Measurements from ENCODE around the gene TMEM181. TPM values are rescaled to one million over a fixed set of nuclear protein-coding genes. Genes with fewer than 3 reads are reported as not detected.
A peak's percentile ranks its signal among the peaks of the same experiment; 100 is the strongest.
"Not testable (repeated sequence)": the region's sequence is repeated elsewhere in the genome, so short reads cannot be mapped to it uniquely, and the experiment has no call there.

TMEM181 gene
- polyA plus RNA-seq, 4 donors = 14.9 to 41.1 (median 19.1) TPM

GRCh38 chr6:158599635-158600034, 39.7 kb downstream of the TMEM181 start:
- Histone ChIP-seq H3K4me3 (ENCODE audit: low read depth in 1 of 3, low read length in 3 of 3) (no peak overlapping the region), H3K27ac (ENCODE audit: low read depth in 1 of 3, low read length in 2 of 3) (no peak overlapping the region), H3K4me1 (ENCODE audit: control insufficient read depth in 3 of 3, insufficient read depth in 2 of 3, low read depth in 1 of 3, low read length in 2 of 3) (no peaks in the 10 kb centered on the region), H3K9me3 (ENCODE audit: control insufficient read depth in 2 of 2, insufficient read depth in 1 of 2, low read depth in 1 of 2, low read length in 1 of 2) (no peaks in the 10 kb centered on the region), H3K36me3 (ENCODE audit: control insufficient read depth in 3 of 3, insufficient read depth in 2 of 3, low read depth in 1 of 3, low read length in 3 of 3) (peaks cover 6 to 62% (median 7%) of the 10 kb centered on the region in 3 donors), H3K27me3 (ENCODE audit: control insufficient read depth in 3 of 3, insufficient read depth in 3 of 3, low read length in 3 of 3) (no peaks in the 10 kb centered on the region)
- 91 to 95% (median 94%) methylated on average over 18 of the region's 18 CpGs for WGBS, 3 donors
- DNase-seq = no peak
- no peak for FAIRE-seq

- H3K27ac ChIP-seq (ENCODE audit: low read depth in 1 of 3, low read length in 2 of 3) = no peak overlapping the region
- H3K9me3 ChIP-seq (ENCODE audit: control insufficient read depth in 2 of 2, insufficient read depth in 1 of 2, low read depth in 1 of 2, low read length in 1 of 2) = no peaks in the 10 kb centered on the region
- H3K4me3 ChIP-seq (ENCODE audit: low read depth in 1 of 3, low read length in 3 of 3) = no peak overlapping the region
- WGBS, 3 donors = 63 to 78% (median 69%) methylated on average over 15 of the region's 15 CpGs
- H3K4me1 ChIP-seq (ENCODE audit: control insufficient read depth in 3 of 3, insufficient read depth in 2 of 3, low read depth in 1 of 3, low read length in 2 of 3) = no peaks in the 10 kb centered on the region
- no peaks in the 10 kb centered on the region for H3K27me3 ChIP-seq (ENCODE audit: control insufficient read depth in 3 of 3, insufficient read depth in 3 of 3, low read length in 3 of 3)
- peaks cover 10 to 65% (median 22%) of the 10 kb centered on the region in 3 donors for H3K36me3 ChIP-seq (ENCODE audit: control insufficient read depth in 3 of 3, insufficient read depth in 2 of 3, low read depth in 1 of 3, low read length in 3 of 3)
- DNase-seq = peak in 1 of 2 donors; percentile 56
- no peak for FAIRE-seq
Measured at GRCh38 chr6:158603261-158604047, 43.6 kb downstream of the TMEM181 start.

- Histone ChIP-seq H3K4me1 (ENCODE audit: control insufficient read depth in 3 of 3, insufficient read depth in 2 of 3, low read depth in 1 of 3, low read length in 2 of 3) (no peaks in the 10 kb centered on the region), H3K9me3 (ENCODE audit: control insufficient read depth in 2 of 2, insufficient read depth in 1 of 2, low read depth in 1 of 2, low read length in 1 of 2) (no peaks in the 10 kb centered on the region), H3K36me3 (ENCODE audit: control insufficient read depth in 3 of 3, insufficient read depth in 2 of 3, low read depth in 1 of 3, low read length in 3 of 3) (peaks cover 9 to 67% (median 22%) of the 10 kb centered on the region in 3 donors), H3K4me3 (ENCODE audit: low read depth in 1 of 3, low read length in 3 of 3) (no peak overlapping the region), H3K27ac (ENCODE audit: low read depth in 1 of 3, low read length in 2 of 3) (no peak overlapping the region), H3K27me3 (ENCODE audit: control insufficient read depth in 3 of 3, insufficient read depth in 3 of 3, low read length in 3 of 3) (no peaks in the 10 kb centered on the region)
- WGBS, 3 donors = 45 to 81% (median 56%) methylated on average over 6 of the region's 6 CpGs
- DNase-seq (no peak), FAIRE-seq (no peak)
Measured at GRCh38 chr6:158604048-158604406, 44.1 kb downstream of the TMEM181 start.

GRCh38 chr6:158605266-158605878, 45.5 kb downstream of the TMEM181 start:
- H3K9me3 ChIP-seq (ENCODE audit: control insufficient read depth in 2 of 2, insufficient read depth in 1 of 2, low read depth in 1 of 2, low read length in 1 of 2) = no peaks in the 10 kb centered on the region
- no peaks in the 10 kb centered on the region for H3K4me1 ChIP-seq (ENCODE audit: control insufficient read depth in 3 of 3, insufficient read depth in 2 of 3, low read depth in 1 of 3, low read length in 2 of 3)
- 37 to 49% (median 45%) methylated on average over 13 of the region's 13 CpGs for WGBS, 3 donors
- no peak overlapping the region for H3K4me3 ChIP-seq (ENCODE audit: low read depth in 1 of 3, low read length in 3 of 3)
- no peak overlapping the region for H3K27ac ChIP-seq (ENCODE audit: low read depth in 1 of 3, low read length in 2 of 3)
- H3K36me3 ChIP-seq (ENCODE audit: control insufficient read depth in 3 of 3, insufficient read depth in 2 of 3, low read depth in 1 of 3, low read length in 3 of 3) = peaks cover 6 to 67% (median 30%) of the 10 kb centered on the region in 3 donors
- H3K27me3 ChIP-seq (ENCODE audit: control insufficient read depth in 3 of 3, insufficient read depth in 3 of 3, low read length in 3 of 3) = no peaks in the 10 kb centered on the region
- FAIRE-seq (no peak), DNase-seq (peak; percentile 76 to 79)

GRCh38 chr6:158606011-158606410, 46.1 kb downstream of the TMEM181 start:
- peaks cover 9 to 73% (median 35%) of the 10 kb centered on the region in 3 donors for H3K36me3 ChIP-seq (ENCODE audit: control insufficient read depth in 3 of 3, insufficient read depth in 2 of 3, low read depth in 1 of 3, low read length in 3 of 3)
- not testable (repeated sequence) for DNase-seq; FAIRE-seq; H3K9me3 ChIP-seq (ENCODE audit: control insufficient read depth in 2 of 2, insufficient read depth in 1 of 2, low read depth in 1 of 2, low read length in 1 of 2); H3K27me3 ChIP-seq (ENCODE audit: control insufficient read depth in 3 of 3, insufficient read depth in 3 of 3, low read length in 3 of 3); H3K27ac ChIP-seq (ENCODE audit: low read depth in 1 of 3, low read length in 2 of 3); H3K4me1 ChIP-seq (ENCODE audit: control insufficient read depth in 3 of 3, insufficient read depth in 2 of 3, low read depth in 1 of 3, low read length in 2 of 3); H3K4me3 ChIP-seq (ENCODE audit: low read depth in 1 of 3, low read length in 3 of 3)
- WGBS, 3 donors = 83 to 96% (median 88%) methylated on average over 13 to 15 of the region's 15 CpGs

- Histone ChIP-seq H3K4me3 (ENCODE audit: low read depth in 1 of 3, low read length in 3 of 3) (no peak overlapping the region), H3K27me3 (ENCODE audit: control insufficient read depth in 3 of 3, insufficient read depth in 3 of 3, low read length in 3 of 3) (no peaks in the 10 kb centered on the region), H3K4me1 (ENCODE audit: control insufficient read depth in 3 of 3, insufficient read depth in 2 of 3, low read depth in 1 of 3, low read length in 2 of 3) (no peaks in the 10 kb centered on the region), H3K36me3 (ENCODE audit: control insufficient read depth in 3 of 3, insufficient read depth in 2 of 3, low read depth in 1 of 3, low read length in 3 of 3) (peaks cover 16 to 70% (median 41%) of the 10 kb centered on the region in 3 donors), H3K27ac (ENCODE audit: low read depth in 1 of 3, low read length in 2 of 3) (no peak overlapping the region), H3K9me3 (ENCODE audit: control insufficient read depth in 2 of 2, insufficient read depth in 1 of 2, low read depth in 1 of 2, low read length in 1 of 2) (no peaks in the 10 kb centered on the region)
- 96 to 97% (median 97%) methylated on average over 7 of the region's 7 CpGs for WGBS, 3 donors
- FAIRE-seq (no peak), DNase-seq (no peak)
Measured at GRCh38 chr6:158606935-158607334, 47.0 kb downstream of the TMEM181 start.

GRCh38 chr6:158607411-158608170, 47.7 kb downstream of the TMEM181 start:
- no peak for DNase-seq
- FAIRE-seq = no peak
- Histone ChIP-seq H3K4me1 (ENCODE audit: control insufficient read depth in 3 of 3, insufficient read depth in 2 of 3, low read depth in 1 of 3, low read length in 2 of 3) (no peaks in the 10 kb centered on the region), H3K9me3 (ENCODE audit: control insufficient read depth in 2 of 2, insufficient read depth in 1 of 2, low read depth in 1 of 2, low read length in 1 of 2) (no peaks in the 10 kb centered on the region), H3K4me3 (ENCODE audit: low read depth in 1 of 3, low read length in 3 of 3) (no peak overlapping the region), H3K27ac (ENCODE audit: low read depth in 1 of 3, low read length in 2 of 3) (no peak overlapping the region), H3K27me3 (ENCODE audit: control insufficient read depth in 3 of 3, insufficient read depth in 3 of 3, low read length in 3 of 3) (no peaks in the 10 kb centered on the region), H3K36me3 (ENCODE audit: control insufficient read depth in 3 of 3, insufficient read depth in 2 of 3, low read depth in 1 of 3, low read length in 3 of 3) (peaks cover 16 to 68% (median 41%) of the 10 kb centered on the region in 3 donors)
- WGBS, 3 donors = 91 to 94% (median 94%) methylated on average over 14 of the region's 14 CpGs

GRCh38 chr6:158608221-158608620, 48.3 kb downstream of the TMEM181 start:
- FAIRE-seq (no peak), DNase-seq (no peak)
- Histone ChIP-seq H3K27me3 (ENCODE audit: control insufficient read depth in 3 of 3, insufficient read depth in 3 of 3, low read length in 3 of 3) (no peaks in the 10 kb centered on the region), H3K4me3 (ENCODE audit: low read depth in 1 of 3, low read length in 3 of 3) (no peak overlapping the region), H3K9me3 (ENCODE audit: control insufficient read depth in 2 of 2, insufficient read depth in 1 of 2, low read depth in 1 of 2, low read length in 1 of 2) (no peaks in the 10 kb centered on the region), H3K36me3 (ENCODE audit: control insufficient read depth in 3 of 3, insufficient read depth in 2 of 3, low read depth in 1 of 3, low read length in 3 of 3) (peaks cover 16 to 64% (median 41%) of the 10 kb centered on the region in 3 donors), H3K27ac (ENCODE audit: low read depth in 1 of 3, low read length in 2 of 3) (no peak overlapping the region), H3K4me1 (ENCODE audit: control insufficient read depth in 3 of 3, insufficient read depth in 2 of 3, low read depth in 1 of 3, low read length in 2 of 3) (no peaks in the 10 kb centered on the region)
- WGBS, 3 donors = 93 to 95% (median 95%) methylated on average over 12 of the region's 12 CpGs
